Fibroblast of lung (primary cell): ENCODE data around the gene FILIP1L. TPM values are rescaled to one million over a fixed set of nuclear protein-coding genes. Genes with fewer than 3 reads are reported as not detected.

ENCODE experiments used
- DNase-seq, 2 donors: peaks; one replicate each; pipeline versions ENCODE4 v3.0.0 to v3.0.0-alpha.2; 2010; ENCODE audit warnings: low read depth in 2 of 2
- H2AFZ ChIP-seq: 2 replicates; pipeline ENCODE4 v1.5.1; 2012; ENCODE audit warnings: low read length, control low read depth, inconsistent platforms
- H3K27ac ChIP-seq: 2 replicates; pipeline ENCODE4 v1.5.1; 2011; ENCODE audit warnings: low read length, control low read depth; ENCODE audit not compliant: insufficient read depth
- H3K27me3 ChIP-seq: 2 replicates; pipeline ENCODE4 v1.5.1; 2011; ENCODE audit warnings: mild to moderate bottlenecking, low read length; ENCODE audit not compliant: control insufficient read depth, insufficient read depth
- H3K36me3 ChIP-seq: 2 replicates; pipeline ENCODE4 v1.5.1; 2011; ENCODE audit warnings: low read length; ENCODE audit not compliant: control insufficient read depth, insufficient read depth
- H3K4me1 ChIP-seq: 2 replicates; pipeline ENCODE4 v1.5.1; 2011; ENCODE audit warnings: low read length; ENCODE audit not compliant: control insufficient read depth, insufficient read depth; ENCODE audit errors: extremely low read depth
- H3K4me2 ChIP-seq: 2 replicates; pipeline ENCODE4 v1.5.1; 2011; ENCODE audit warnings: low read length, control low read depth; ENCODE audit not compliant: insufficient read depth; ENCODE audit errors: extremely low read depth
- H3K4me3 ChIP-seq, 4 experiments: fragments of 200-600 bp in 1 of 4; sonication (generic) in 1 of 4; replicated peaks in 1 of 4; 2 replicates each; pipeline ENCODE4 v1.5.1; 2011 to 2016; ENCODE audit warnings: low read length in 4 of 4, low read depth in 3 of 4, mild to moderate bottlenecking in 3 of 4, control low read depth in 2 of 4, inconsistent platforms in 1 of 4, mixed read lengths in 1 of 4; ENCODE audit not compliant: insufficient read depth in 1 of 4; ENCODE audit errors: control extremely low read depth in 1 of 4
- H3K79me2 ChIP-seq: 2 replicates; pipeline ENCODE4 v1.5.1; 2012; ENCODE audit warnings: mild to moderate bottlenecking, low read length, inconsistent platforms; ENCODE audit not compliant: control insufficient read depth, insufficient read depth
- H3K9ac ChIP-seq: 2 replicates; pipeline ENCODE4 v1.5.1; 2011; ENCODE audit warnings: mild to moderate bottlenecking, low read length, control low read depth; ENCODE audit not compliant: insufficient read depth
- H3K9me3 ChIP-seq: 2 replicates; pipeline ENCODE4 v1.5.1; 2012; ENCODE audit warnings: low read depth, low read length; ENCODE audit not compliant: control insufficient read depth, insufficient read depth
- H4K20me1 ChIP-seq: 2 replicates; pipeline ENCODE4 v1.5.1; 2011; ENCODE audit warnings: low read length; ENCODE audit not compliant: control insufficient read depth, insufficient read depth; ENCODE audit errors: extremely low read depth
- EZH2 ChIP-seq: IDR thresholded peaks from 2 replicates; pipeline ENCODE4 v1.5.1; 2012; ENCODE audit warnings: low read length, control low read depth, mild to moderate bottlenecking; ENCODE audit errors: missing control alignments
- polyA plus RNA-seq, 2 donors: library from polyadenylated mRNA; depleted of rRNA in 1 of 2; stranded (reverse) in 1 of 2; unstranded in 1 of 2; fragments of >200 nt; gene quantifications; 2 replicates each; pipeline ENCODE4 v1.2.1, GENCODE V29; 2011 to 2012; ENCODE audit warnings: missing spikeins in 1 of 2
- total RNA-seq: library from RNA; depleted of rRNA; stranded (reverse); fragments of >200 nt; gene quantifications from 2 replicates; pipeline ENCODE4 v1.2.1, GENCODE V29; 2014
- TF ChIP-seq, protein P1 (sequence below), 2 donors: IDR thresholded peaks in 1 of 2; conservative IDR thresholded peaks in 1 of 2; 1 replicate in 1 of 2; 2 replicates in 1 of 2; pipeline ENCODE4 v1.5.1; 2011 to 2012; ENCODE audit warnings: low read length in 2 of 2, control low read depth in 1 of 2, inconsistent platforms in 1 of 2, low read depth in 1 of 2, mild to moderate bottlenecking in 1 of 2

FILIP1L gene
- total and polyA plus RNA-seq, 2 donors (not counting 1 experiment from before 2014, with no cell fraction given), result 92.8 to 126 TPM

GRCh38 chr3:99980606-99981005 lies 133.7 kb downstream of the FILIP1L start:
- no peak overlapping the region for H3K4me3 ChIP-seq

GRCh38 chr3:99978221-99978620 lies 136.1 kb downstream of the FILIP1L start:
- H4K20me1 ChIP-seq, result no peaks in the 10 kb centered on the region
- no peak overlapping the region for H2AFZ ChIP-seq
- TF ChIP-seq, protein P1, sequence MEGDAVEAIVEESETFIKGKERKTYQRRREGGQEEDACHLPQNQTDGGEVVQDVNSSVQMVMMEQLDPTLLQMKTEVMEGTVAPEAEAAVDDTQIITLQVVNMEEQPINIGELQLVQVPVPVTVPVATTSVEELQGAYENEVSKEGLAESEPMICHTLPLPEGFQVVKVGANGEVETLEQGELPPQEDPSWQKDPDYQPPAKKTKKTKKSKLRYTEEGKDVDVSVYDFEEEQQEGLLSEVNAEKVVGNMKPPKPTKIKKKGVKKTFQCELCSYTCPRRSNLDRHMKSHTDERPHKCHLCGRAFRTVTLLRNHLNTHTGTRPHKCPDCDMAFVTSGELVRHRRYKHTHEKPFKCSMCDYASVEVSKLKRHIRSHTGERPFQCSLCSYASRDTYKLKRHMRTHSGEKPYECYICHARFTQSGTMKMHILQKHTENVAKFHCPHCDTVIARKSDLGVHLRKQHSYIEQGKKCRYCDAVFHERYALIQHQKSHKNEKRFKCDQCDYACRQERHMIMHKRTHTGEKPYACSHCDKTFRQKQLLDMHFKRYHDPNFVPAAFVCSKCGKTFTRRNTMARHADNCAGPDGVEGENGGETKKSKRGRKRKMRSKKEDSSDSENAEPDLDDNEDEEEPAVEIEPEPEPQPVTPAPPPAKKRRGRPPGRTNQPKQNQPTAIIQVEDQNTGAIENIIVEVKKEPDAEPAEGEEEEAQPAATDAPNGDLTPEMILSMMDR (conservative IDR thresholded peaks at IDR 0.05 in 1 of 2, IDR thresholded peaks at IDR 0.05 in 1 of 2; ENCODE audit: low read depth in 1 of 2, low read length in 2 of 2), result no peak
- TF ChIP-seq EZH2, result no peak
- H3K79me2 ChIP-seq, result no peaks in the 10 kb centered on the region
- no peaks in the 10 kb centered on the region for H3K27me3 ChIP-seq
- H3K4me2 ChIP-seq, result no peak overlapping the region
- H3K9ac ChIP-seq, result no peak overlapping the region
- no peaks in the 10 kb centered on the region for H3K9me3 ChIP-seq
- H3K4me1 ChIP-seq, result no peaks in the 10 kb centered on the region
- no peak for DNase-seq
- H3K4me3 ChIP-seq, result no peak overlapping the region
- no peaks in the 10 kb centered on the region for H3K36me3 ChIP-seq
- no peak overlapping the region for H3K27ac ChIP-seq

More at GRCh38 chr3:99980606-99981005, 133.7 kb downstream of the FILIP1L start:
- no peaks in the 10 kb centered on the region for H3K4me1 ChIP-seq
- H3K27ac ChIP-seq, result no peak overlapping the region
- H3K9me3 ChIP-seq, result no peaks in the 10 kb centered on the region
- H3K27me3 ChIP-seq, result no peaks in the 10 kb centered on the region
- no peaks in the 10 kb centered on the region for H4K20me1 ChIP-seq
- H3K4me2 ChIP-seq, result no peak overlapping the region
- TF ChIP-seq EZH2, result no peak
- TF ChIP-seq, protein P1 (conservative IDR thresholded peaks at IDR 0.05 in 1 of 2, IDR thresholded peaks at IDR 0.05 in 1 of 2; ENCODE audit: low read depth in 1 of 2, low read length in 2 of 2), result no peak
- no peak overlapping the region for H3K9ac ChIP-seq
- no peak overlapping the region for H2AFZ ChIP-seq
- H3K79me2 ChIP-seq, result no peaks in the 10 kb centered on the region
- DNase-seq, result no peak
- no peaks in the 10 kb centered on the region for H3K36me3 ChIP-seq

DNA sequence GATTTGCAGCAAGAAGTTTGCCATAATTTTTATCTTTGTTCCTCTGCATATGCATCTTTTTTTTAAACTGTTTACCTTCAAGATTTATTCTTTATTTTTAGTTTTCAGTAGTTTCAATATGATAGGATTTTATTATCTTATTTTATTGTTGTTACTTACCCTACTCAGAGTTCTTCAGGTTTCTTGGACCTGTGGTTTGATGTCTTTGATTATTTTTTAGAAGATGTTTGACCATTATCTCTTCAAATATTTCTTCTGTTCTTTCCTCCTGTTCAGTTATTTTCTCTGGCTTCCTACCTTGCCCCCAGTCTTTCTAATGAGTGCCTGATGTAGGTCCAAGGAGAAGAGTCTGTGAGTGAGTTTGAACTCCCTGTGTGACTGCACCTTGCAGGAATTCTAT lies 137.7 kb downstream of the FILIP1L start:
- no peak overlapping the region for H3K4me2 ChIP-seq
- no peak overlapping the region for H3K9ac ChIP-seq
- TF ChIP-seq EZH2, result no peak
- TF ChIP-seq, protein P1 (conservative IDR thresholded peaks at IDR 0.05 in 1 of 2, IDR thresholded peaks at IDR 0.05 in 1 of 2; ENCODE audit: low read depth in 1 of 2, low read length in 2 of 2), result no peak
- no peaks in the 10 kb centered on the region for H3K4me1 ChIP-seq
- no peak for DNase-seq
- no peaks in the 10 kb centered on the region for H3K27me3 ChIP-seq
- H3K36me3 ChIP-seq, result no peaks in the 10 kb centered on the region
- H3K4me3 ChIP-seq, result no peak overlapping the region
- H3K9me3 ChIP-seq, result no peaks in the 10 kb centered on the region
- H3K79me2 ChIP-seq, result no peaks in the 10 kb centered on the region
- no peak overlapping the region for H2AFZ ChIP-seq
- H4K20me1 ChIP-seq, result no peaks in the 10 kb centered on the region
- no peak overlapping the region for H3K27ac ChIP-seq
